ENCODE results near the gene SNX6.

- TF ChIP-seq, protein P1, sequence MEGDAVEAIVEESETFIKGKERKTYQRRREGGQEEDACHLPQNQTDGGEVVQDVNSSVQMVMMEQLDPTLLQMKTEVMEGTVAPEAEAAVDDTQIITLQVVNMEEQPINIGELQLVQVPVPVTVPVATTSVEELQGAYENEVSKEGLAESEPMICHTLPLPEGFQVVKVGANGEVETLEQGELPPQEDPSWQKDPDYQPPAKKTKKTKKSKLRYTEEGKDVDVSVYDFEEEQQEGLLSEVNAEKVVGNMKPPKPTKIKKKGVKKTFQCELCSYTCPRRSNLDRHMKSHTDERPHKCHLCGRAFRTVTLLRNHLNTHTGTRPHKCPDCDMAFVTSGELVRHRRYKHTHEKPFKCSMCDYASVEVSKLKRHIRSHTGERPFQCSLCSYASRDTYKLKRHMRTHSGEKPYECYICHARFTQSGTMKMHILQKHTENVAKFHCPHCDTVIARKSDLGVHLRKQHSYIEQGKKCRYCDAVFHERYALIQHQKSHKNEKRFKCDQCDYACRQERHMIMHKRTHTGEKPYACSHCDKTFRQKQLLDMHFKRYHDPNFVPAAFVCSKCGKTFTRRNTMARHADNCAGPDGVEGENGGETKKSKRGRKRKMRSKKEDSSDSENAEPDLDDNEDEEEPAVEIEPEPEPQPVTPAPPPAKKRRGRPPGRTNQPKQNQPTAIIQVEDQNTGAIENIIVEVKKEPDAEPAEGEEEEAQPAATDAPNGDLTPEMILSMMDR (IDR thresholded peaks at IDR 0.05; ENCODE audit: borderline replicate concordance, extremely low read depth, low read length, poor library complexity, severe bottlenecking), result no peak
- no peak for TF ChIP-seq EZH2 (IDR thresholded peaks at IDR 0.05; ENCODE audit: borderline replicate concordance, low read depth, low read length, severe bottlenecking)
Observed at GRCh38 chr14:34569750-34570149, 60.2 kb downstream of the SNX6 start.

Data from DND-41 (cell line).